Measurements from ENCODE around the gene MIOS. TPM values are rescaled to one million over a fixed set of nuclear protein-coding genes. Genes with fewer than 3 reads are reported as not detected.

The MIOS gene
- total and polyA plus RNA-seq, 5 donors from 2014 or later, result 17.9 to 40.0 (median 23.2) TPM

DNA sequence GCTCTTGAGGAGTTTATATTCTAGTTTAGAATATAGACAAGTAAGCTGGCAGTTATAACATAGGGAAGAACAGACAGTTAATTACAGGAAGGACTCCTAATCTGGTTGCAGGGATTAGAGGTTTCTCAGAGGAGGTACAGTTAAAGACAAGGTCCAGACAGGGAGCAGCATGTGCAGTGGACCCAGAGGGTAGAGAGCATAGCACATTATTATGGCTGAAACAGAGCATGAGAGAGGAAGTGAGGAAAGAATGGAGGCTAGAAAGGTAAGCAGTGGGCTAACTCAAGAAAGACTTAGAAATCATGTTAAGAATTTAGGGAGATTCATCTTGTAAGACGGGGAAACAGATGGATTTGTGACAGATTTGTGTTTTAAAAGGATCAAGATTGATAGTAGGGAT, 9.7 kb downstream of the MIOS start:
- H3K9me3 ChIP-seq (ENCODE audit: control insufficient read depth in 2 of 2, low read length in 2 of 2), result no peaks in the 10 kb centered on the region
- no peaks in the 10 kb centered on the region for H3K9me3 Mint-ChIP-seq

DNA sequence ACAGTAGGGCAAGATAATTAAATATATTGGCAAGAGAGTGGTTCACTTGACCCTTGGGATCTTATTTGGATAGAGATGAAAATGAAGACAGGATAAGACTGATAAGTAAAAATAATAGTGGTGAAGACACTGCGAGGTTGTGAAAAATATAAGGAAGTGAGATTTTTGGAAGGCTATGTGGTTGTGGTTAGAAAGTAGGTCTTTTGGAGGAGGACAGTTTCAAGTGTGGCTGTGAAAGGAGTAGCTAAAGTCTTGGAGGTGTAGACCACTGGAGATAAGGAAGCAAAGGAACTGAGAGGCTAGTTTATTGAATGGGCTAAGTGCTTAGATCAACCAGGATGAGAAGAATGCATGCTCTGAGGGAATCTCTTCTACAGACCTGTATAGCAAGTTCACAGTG, 11.2 kb downstream of the MIOS start:
- H3K4me3 ChIP-seq (ENCODE audit: low read depth, low read length), result no peak overlapping the region
- Mint-ChIP-seq H3K36me3 (peaks cover 23% of the 10 kb centered on the region), H3K9me3 (no peaks in the 10 kb centered on the region), H3K4me1 (peaks cover 8 to 15% (median 12%) of the 10 kb centered on the region in 4 donors), H3K27ac (no peak overlapping the region), H3K27me3 (no peaks in the 10 kb centered on the region), H3K4me3 (no peak overlapping the region)
- no peaks in the 10 kb centered on the region for H3K4me1 ChIP-seq (ENCODE audit: control insufficient read depth, insufficient read depth, low read length, poor library complexity, severe bottlenecking)
- DNase-seq (no peak), ATAC-seq (ENCODE audit: low read depth in 2 of 2) (no peak)
- no peak overlapping the region for H3K27ac ChIP-seq (ENCODE audit: insufficient read depth, low read length, poor library complexity, severe bottlenecking)
- peaks cover 10% of the 10 kb centered on the region for H3K36me3 ChIP-seq (ENCODE audit: control insufficient read depth, insufficient read depth, low read length)
- no peaks in the 10 kb centered on the region for H3K9me3 ChIP-seq (ENCODE audit: control insufficient read depth in 2 of 2, low read length in 2 of 2)
- no peaks in the 10 kb centered on the region for H3K27me3 ChIP-seq (ENCODE audit: control insufficient read depth, insufficient read depth, low read length)

More for the DNA sequence above, 9.7 kb downstream of the MIOS start:
- H3K4me3 Mint-ChIP-seq, result no peak overlapping the region
- DNase-seq (no peak), ATAC-seq (ENCODE audit: low read depth in 2 of 2) (no peak)
- H3K27ac ChIP-seq (ENCODE audit: insufficient read depth, low read length, poor library complexity, severe bottlenecking), result no peak overlapping the region
- H3K4me1 Mint-ChIP-seq, result peaks cover 9 to 20% (median 14%) of the 10 kb centered on the region in 4 donors
- H3K4me3 ChIP-seq (ENCODE audit: low read depth, low read length), result no peak overlapping the region
- H3K4me1 ChIP-seq (ENCODE audit: control insufficient read depth, insufficient read depth, low read length, poor library complexity, severe bottlenecking), result no peaks in the 10 kb centered on the region
- H3K36me3 ChIP-seq (ENCODE audit: control insufficient read depth, insufficient read depth, low read length), result peaks cover 7% of the 10 kb centered on the region
- no peaks in the 10 kb centered on the region for H3K27me3 Mint-ChIP-seq
- H3K27ac Mint-ChIP-seq, result no peak overlapping the region
- H3K36me3 Mint-ChIP-seq, result peaks cover 24% of the 10 kb centered on the region
- H3K27me3 ChIP-seq (ENCODE audit: control insufficient read depth, insufficient read depth, low read length), result no peaks in the 10 kb centered on the region

DNA sequence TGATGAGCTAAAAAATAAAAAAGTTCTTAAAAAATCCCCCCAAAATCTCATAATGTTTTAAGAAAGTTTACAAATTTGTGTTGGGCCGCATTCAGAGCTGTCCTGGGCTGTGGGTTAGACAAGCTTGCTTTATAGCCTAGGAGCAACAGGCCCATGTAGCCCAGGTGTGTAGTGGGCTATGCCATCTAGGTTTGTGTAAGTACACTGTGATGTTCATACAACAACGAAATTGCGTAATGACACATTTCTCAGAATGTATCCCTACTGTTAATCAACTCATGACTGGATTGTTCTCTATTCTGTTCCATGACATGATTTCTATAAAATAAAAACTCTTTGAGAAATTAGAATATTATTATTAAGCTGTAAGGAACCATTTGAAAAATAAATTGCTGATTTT, 13.0 kb downstream of the MIOS start:
- Mint-ChIP-seq H3K4me3 (no peak overlapping the region), H3K27ac (no peak overlapping the region), H3K27me3 (no peaks in the 10 kb centered on the region), H3K9me3 (no peaks in the 10 kb centered on the region), H3K4me1 (peaks cover 0 to 9% (median 4%) of the 10 kb centered on the region in 4 donors), H3K36me3 (peaks cover 8% of the 10 kb centered on the region)
- no peaks in the 10 kb centered on the region for H3K27me3 ChIP-seq (ENCODE audit: control insufficient read depth, insufficient read depth, low read length)
- no peak overlapping the region for H3K4me3 ChIP-seq (ENCODE audit: low read depth, low read length)
- H3K9me3 ChIP-seq (ENCODE audit: control insufficient read depth in 2 of 2, low read length in 2 of 2), result no peaks in the 10 kb centered on the region
- H3K27ac ChIP-seq (ENCODE audit: insufficient read depth, low read length, poor library complexity, severe bottlenecking), result no peak overlapping the region
- H3K4me1 ChIP-seq (ENCODE audit: control insufficient read depth, insufficient read depth, low read length, poor library complexity, severe bottlenecking), result no peaks in the 10 kb centered on the region
- DNase-seq (no peak), ATAC-seq (ENCODE audit: low read depth in 2 of 2) (no peak)
- peaks cover 14% of the 10 kb centered on the region for H3K36me3 ChIP-seq (ENCODE audit: control insufficient read depth, insufficient read depth, low read length)

DNA sequence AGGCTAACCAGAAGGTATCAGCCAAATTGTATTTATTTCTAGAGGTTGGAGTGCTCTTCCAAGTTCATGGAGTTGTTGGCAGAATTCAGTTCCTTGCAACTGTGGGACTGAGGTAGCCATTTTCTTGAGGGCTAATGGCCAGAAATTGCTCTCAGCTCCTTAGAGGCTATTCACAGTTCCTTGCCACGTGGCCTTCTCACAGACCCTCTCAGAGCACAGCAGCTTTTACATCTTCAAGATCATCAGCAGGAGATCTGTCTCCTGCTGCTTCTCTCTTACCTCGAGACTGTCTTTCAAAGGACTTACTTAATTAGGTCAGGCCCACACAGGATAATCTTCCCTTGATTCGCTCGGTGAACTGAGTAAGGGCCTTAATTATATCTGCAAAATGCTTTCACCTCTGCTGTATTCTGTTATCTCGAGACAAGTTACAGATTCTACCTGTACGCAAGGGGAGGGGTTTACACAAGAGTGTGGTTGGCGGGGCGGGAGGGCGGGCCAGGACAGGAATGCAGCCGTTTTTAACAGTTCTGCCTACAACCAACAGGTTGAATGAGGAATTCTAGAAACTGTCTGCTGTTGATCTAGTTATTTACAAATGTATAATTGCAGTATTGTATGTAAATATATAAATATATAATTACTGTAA, 15.0 kb downstream of the MIOS start:
- Mint-ChIP-seq H3K9me3 (no peaks in the 10 kb centered on the region), H3K4me3 (no peak overlapping the region), H3K27me3 (no peaks in the 10 kb centered on the region), H3K27ac (no peak overlapping the region), H3K4me1 (peaks cover 3 to 21% (median 5%) of the 10 kb centered on the region in 4 donors), H3K36me3 (peaks cover 12% of the 10 kb centered on the region)
- no peak for DNase-seq
- Histone ChIP-seq H3K27ac (ENCODE audit: insufficient read depth, low read length, poor library complexity, severe bottlenecking) (no peak overlapping the region), H3K36me3 (ENCODE audit: control insufficient read depth, insufficient read depth, low read length) (peaks cover 16% of the 10 kb centered on the region), H3K4me1 (ENCODE audit: control insufficient read depth, insufficient read depth, low read length, poor library complexity, severe bottlenecking) (no peaks in the 10 kb centered on the region), H3K4me3 (ENCODE audit: low read depth, low read length) (no peak overlapping the region), H3K9me3 (ENCODE audit: control insufficient read depth in 2 of 2, low read length in 2 of 2) (no peaks in the 10 kb centered on the region), H3K27me3 (ENCODE audit: control insufficient read depth, insufficient read depth, low read length) (no peaks in the 10 kb centered on the region)
- ATAC-seq (ENCODE audit: low read depth in 2 of 2), result no peak

DNA sequence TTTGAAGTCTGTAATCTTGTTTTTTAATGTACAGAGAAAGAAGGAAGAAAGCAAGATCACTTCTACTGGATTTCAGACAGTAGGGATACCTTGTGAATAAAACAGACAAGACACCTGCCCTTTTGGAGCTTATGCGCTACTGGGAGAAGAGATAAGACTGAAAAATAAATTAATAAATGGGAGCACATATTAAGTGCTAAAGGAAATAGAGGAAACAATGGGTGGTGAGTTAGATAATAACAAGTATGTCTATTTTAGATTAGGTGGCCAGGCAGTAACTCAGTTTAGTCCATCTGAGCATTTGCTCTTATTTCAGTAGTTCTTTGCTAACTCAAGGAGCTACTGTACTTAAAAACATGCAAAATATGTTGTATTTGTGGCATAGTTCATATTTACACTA, 15.9 kb downstream of the MIOS start:
- H3K4me3 ChIP-seq (ENCODE audit: low read depth, low read length), result no peak overlapping the region
- H3K36me3 ChIP-seq (ENCODE audit: control insufficient read depth, insufficient read depth, low read length), result peaks cover 16% of the 10 kb centered on the region
- H3K9me3 ChIP-seq (ENCODE audit: control insufficient read depth in 2 of 2, low read length in 2 of 2), result no peaks in the 10 kb centered on the region
- no peaks in the 10 kb centered on the region for H3K27me3 ChIP-seq (ENCODE audit: control insufficient read depth, insufficient read depth, low read length)
- no peaks in the 10 kb centered on the region for H3K9me3 Mint-ChIP-seq
- no peak for DNase-seq
- peaks cover 3 to 21% (median 5%) of the 10 kb centered on the region in 4 donors for H3K4me1 Mint-ChIP-seq
- H3K4me3 Mint-ChIP-seq, result no peak overlapping the region
- H3K4me1 ChIP-seq (ENCODE audit: control insufficient read depth, insufficient read depth, low read length, poor library complexity, severe bottlenecking), result no peaks in the 10 kb centered on the region
- no peak overlapping the region for H3K27ac Mint-ChIP-seq
- H3K36me3 Mint-ChIP-seq, result peaks cover 12% of the 10 kb centered on the region
- H3K27me3 Mint-ChIP-seq, result no peaks in the 10 kb centered on the region
- ATAC-seq (ENCODE audit: low read depth in 2 of 2), result no peak
- no peak overlapping the region for H3K27ac ChIP-seq (ENCODE audit: insufficient read depth, low read length, poor library complexity, severe bottlenecking)

DNA sequence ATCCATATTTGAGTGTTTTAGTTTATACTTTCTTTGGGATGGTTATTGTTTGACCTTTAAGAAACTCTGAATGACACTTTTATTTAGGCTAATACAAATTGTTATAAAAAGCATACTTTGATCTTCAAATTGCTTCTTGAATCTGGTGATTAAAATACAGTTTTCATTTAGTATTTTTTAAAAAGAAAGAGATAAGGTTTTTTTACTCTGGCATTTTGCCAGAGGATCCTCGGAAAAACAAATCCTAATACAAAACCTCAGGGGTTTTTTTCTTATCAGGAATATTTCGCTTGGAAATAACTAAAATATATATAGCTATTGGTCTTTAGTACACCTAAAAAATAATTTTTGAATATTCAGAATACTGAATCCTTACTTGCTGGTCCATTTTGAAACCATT, 17.0 kb downstream of the MIOS start:
- H3K4me3 ChIP-seq (ENCODE audit: low read depth, low read length), result no peak overlapping the region
- ATAC-seq (ENCODE audit: low read depth in 2 of 2) (no peak), DNase-seq (no peak)
- H3K36me3 ChIP-seq (ENCODE audit: control insufficient read depth, insufficient read depth, low read length), result peaks cover 16% of the 10 kb centered on the region
- Mint-ChIP-seq H3K36me3 (peaks cover 12% of the 10 kb centered on the region), H3K4me3 (no peak overlapping the region), H3K27ac (no peak overlapping the region), H3K27me3 (no peaks in the 10 kb centered on the region), H3K4me1 (peaks cover 4 to 21% (median 6%) of the 10 kb centered on the region in 4 donors), H3K9me3 (no peaks in the 10 kb centered on the region)
- H3K27ac ChIP-seq (ENCODE audit: insufficient read depth, low read length, poor library complexity, severe bottlenecking), result no peak overlapping the region
- no peaks in the 10 kb centered on the region for H3K9me3 ChIP-seq (ENCODE audit: control insufficient read depth in 2 of 2, low read length in 2 of 2)
- no peaks in the 10 kb centered on the region for H3K27me3 ChIP-seq (ENCODE audit: control insufficient read depth, insufficient read depth, low read length)
- no peaks in the 10 kb centered on the region for H3K4me1 ChIP-seq (ENCODE audit: control insufficient read depth, insufficient read depth, low read length, poor library complexity, severe bottlenecking)

DNA sequence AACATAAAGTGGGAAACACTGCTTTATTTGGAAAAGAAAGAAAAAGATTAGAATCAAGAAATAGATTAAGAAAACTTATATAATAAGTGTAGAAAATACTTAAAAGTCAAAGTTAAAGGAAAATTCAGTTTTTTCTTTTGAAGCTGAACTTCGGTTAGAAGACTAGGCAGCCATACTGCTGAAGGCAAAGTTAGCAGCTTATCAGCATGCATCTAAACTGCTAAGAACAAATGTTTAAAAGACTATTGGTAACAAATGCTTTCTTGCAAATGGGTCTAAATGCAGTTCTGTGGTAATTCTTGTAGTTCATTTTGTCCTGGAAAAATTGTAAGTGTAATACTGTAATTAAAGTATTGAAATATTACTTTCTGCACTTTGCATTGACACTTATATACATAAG, 18.0 kb downstream of the MIOS start:
- ATAC-seq (ENCODE audit: low read depth in 2 of 2) (no peak), DNase-seq (no peak)
- H3K4me1 ChIP-seq (ENCODE audit: control insufficient read depth, insufficient read depth, low read length, poor library complexity, severe bottlenecking), result no peaks in the 10 kb centered on the region
- no peak overlapping the region for H3K4me3 ChIP-seq (ENCODE audit: low read depth, low read length)
- no peaks in the 10 kb centered on the region for H3K27me3 ChIP-seq (ENCODE audit: control insufficient read depth, insufficient read depth, low read length)
- no peaks in the 10 kb centered on the region for H3K27me3 Mint-ChIP-seq
- no peak overlapping the region for H3K27ac Mint-ChIP-seq
- no peak overlapping the region for H3K4me3 Mint-ChIP-seq
- peaks cover 4 to 13% (median 9%) of the 10 kb centered on the region in 4 donors for H3K4me1 Mint-ChIP-seq
- peaks cover 9% of the 10 kb centered on the region for H3K36me3 Mint-ChIP-seq
- H3K27ac ChIP-seq (ENCODE audit: insufficient read depth, low read length, poor library complexity, severe bottlenecking), result no peak overlapping the region
- H3K9me3 ChIP-seq (ENCODE audit: control insufficient read depth in 2 of 2, low read length in 2 of 2), result no peaks in the 10 kb centered on the region
- H3K36me3 ChIP-seq (ENCODE audit: control insufficient read depth, insufficient read depth, low read length), result peaks cover 16% of the 10 kb centered on the region
- H3K9me3 Mint-ChIP-seq, result no peaks in the 10 kb centered on the region

DNA sequence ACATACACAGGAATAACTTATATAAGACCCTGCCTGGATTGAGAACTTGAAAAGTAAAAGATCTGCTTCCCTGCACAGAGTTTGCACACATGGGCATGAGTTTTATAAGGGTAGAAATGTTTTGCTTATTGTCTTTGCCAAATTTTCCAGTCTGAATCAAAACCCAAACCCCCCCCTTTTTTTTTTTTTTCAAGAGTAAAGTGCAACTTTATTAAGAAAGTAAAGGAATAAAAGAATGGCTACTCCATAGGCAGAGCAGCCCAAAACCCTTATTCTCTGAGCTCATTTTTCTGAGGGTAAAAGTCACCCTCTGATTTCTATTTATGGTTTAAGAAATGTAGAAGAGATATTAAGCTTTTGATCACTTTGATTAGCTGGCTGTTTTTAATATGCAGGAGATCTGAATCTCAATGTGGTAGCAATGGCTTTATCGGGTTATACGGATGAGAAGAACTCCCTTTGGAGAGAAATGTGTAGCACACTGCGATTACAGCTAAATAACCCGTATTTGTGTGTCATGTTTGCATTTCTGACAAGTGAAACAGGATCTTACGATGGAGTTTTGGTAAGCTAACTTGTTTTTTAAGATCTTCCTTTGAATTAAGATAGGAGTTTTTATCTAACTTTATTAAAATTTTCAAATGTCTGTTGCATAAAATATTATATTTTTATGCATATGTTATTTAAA, 18.7 kb downstream of the MIOS start:
- peaks cover 7 to 12% (median 11%) of the 10 kb centered on the region in 4 donors for H3K4me1 Mint-ChIP-seq
- no peaks in the 10 kb centered on the region for H3K9me3 ChIP-seq (ENCODE audit: control insufficient read depth in 2 of 2, low read length in 2 of 2)
- H3K9me3 Mint-ChIP-seq, result no peaks in the 10 kb centered on the region
- H3K4me3 Mint-ChIP-seq, result no peak overlapping the region
- no peaks in the 10 kb centered on the region for H3K4me1 ChIP-seq (ENCODE audit: control insufficient read depth, insufficient read depth, low read length, poor library complexity, severe bottlenecking)
- H3K27ac ChIP-seq (ENCODE audit: insufficient read depth, low read length, poor library complexity, severe bottlenecking), result no peak overlapping the region
- no peak overlapping the region for H3K4me3 ChIP-seq (ENCODE audit: low read depth, low read length)
- H3K36me3 Mint-ChIP-seq, result peaks cover 13% of the 10 kb centered on the region
- H3K27ac Mint-ChIP-seq, result no peak overlapping the region
- no peaks in the 10 kb centered on the region for H3K27me3 ChIP-seq (ENCODE audit: control insufficient read depth, insufficient read depth, low read length)
- H3K27me3 Mint-ChIP-seq, result no peaks in the 10 kb centered on the region
- peaks cover 16% of the 10 kb centered on the region for H3K36me3 ChIP-seq (ENCODE audit: control insufficient read depth, insufficient read depth, low read length)
- ATAC-seq (ENCODE audit: low read depth in 2 of 2) (no peak), DNase-seq (no peak)
